Endothelial cell of umbilical vein (primary cell): ENCODE results near the gene RAD51B. TPM values are rescaled to one million over a fixed set of nuclear protein-coding genes. Genes with fewer than 3 reads are reported as not detected.

Experiments used
- BruUV-seq: library from RNA; stranded (reverse); fragments of 400-500 nt; replicated peaks from 2 replicates; lab custom pipeline; 2021; lab: Mats Ljungman, UMichigan
- CTCF ChIA-PET: fragments of 300-600, 350-600 bp; sonication (Branson Sonifier 250); formaldehyde crosslinking; loops from one replicate; lab custom pipeline; 2021; ENCODE audit warnings: antibody characterized with exemption, inconsistent platforms; lab: Charles Lee
- POLR2A ChIA-PET: fragments of 300-600, 350-600 bp; sonication (Branson Sonifier 250); formaldehyde crosslinking; loops from one replicate; lab custom pipeline; 2021; ENCODE audit warnings: antibody characterized with exemption, inconsistent platforms; lab: Charles Lee
- DNase-seq: peaks from one replicate; pipeline ENCODE4 v3.0.0-alpha.2; 2011; ENCODE audit warnings: low read depth, low spot score
- FAIRE-seq: peaks from 2 replicates; lab custom pipeline; 2011; peaks lifted over from hg19 to GRCh38; lab: Jason Lieb, UNC
- H2AFZ ChIP-seq: 2 replicates; pipeline ENCODE4 v1.6.0; 2012; ENCODE audit warnings: low read depth, low read length, control low read depth, inconsistent platforms
- H3K27ac ChIP-seq: 2 replicates; pipeline ENCODE4 v1.5.1; 2011; ENCODE audit warnings: low read depth, mild to moderate bottlenecking, control low read depth, low read length, moderate library complexity; ENCODE audit not compliant: insufficient read depth
- H3K27me3 ChIP-seq, 2 experiments: 2 replicates each; pipeline versions ENCODE4 v1.6.0 to v1.6.1; 2011; ENCODE audit warnings: low read length in 2 of 2, mixed read lengths in 1 of 2; ENCODE audit not compliant: control insufficient read depth in 2 of 2, insufficient read depth in 2 of 2
- H3K36me3 ChIP-seq, 2 experiments: 2 replicates in 1 of 2; 3 replicates in 1 of 2; pipeline ENCODE4 v1.5.1; 2011; ENCODE audit warnings: low read length in 2 of 2, mild to moderate bottlenecking in 1 of 2, moderate library complexity in 1 of 2; ENCODE audit not compliant: control insufficient read depth in 2 of 2, insufficient read depth in 2 of 2; ENCODE audit errors: extremely low read depth in 1 of 2
- H3K4me1 ChIP-seq: 3 replicates; pipeline ENCODE4 v1.5.1; 2011; ENCODE audit warnings: mild to moderate bottlenecking, low read length; ENCODE audit not compliant: control insufficient read depth, insufficient read depth; ENCODE audit errors: extremely low read depth
- H3K4me2 ChIP-seq: 2 replicates; pipeline ENCODE4 v1.6.1; 2011; ENCODE audit warnings: low read length, control low read depth, mixed read lengths; ENCODE audit not compliant: insufficient read depth
- H3K4me3 ChIP-seq, 3 experiments: fragments of 200-600 bp in 1 of 3; sonication (generic), shearing (Covaris generic) in 1 of 3; replicated peaks in 1 of 3; 2 replicates each; pipeline ENCODE4 v1.5.1; 2011 to 2016; ENCODE audit warnings: control low read depth in 3 of 3, low read length in 3 of 3, mild to moderate bottlenecking in 2 of 3, inconsistent platforms in 1 of 3, low read depth in 1 of 3, moderate library complexity in 1 of 3; ENCODE audit not compliant: insufficient read depth in 1 of 3
- H3K79me2 ChIP-seq: 2 replicates; pipeline ENCODE4 v1.6.0; 2012; ENCODE audit warnings: low read length, inconsistent platforms; ENCODE audit not compliant: control insufficient read depth, insufficient read depth
- H3K9ac ChIP-seq: replicated peaks from 2 replicates; pipeline ENCODE3; 2011; ENCODE audit warnings: low read length, control low read depth; ENCODE audit not compliant: insufficient read depth; ENCODE audit errors: extremely low read depth
- H3K9me1 ChIP-seq: replicated peaks from 3 replicates; pipeline ENCODE4 v1.6.0; 2011; ENCODE audit warnings: mild to moderate bottlenecking, low read length; ENCODE audit not compliant: control insufficient read depth, insufficient read depth; ENCODE audit errors: extremely low read depth
- H3K9me3 ChIP-seq: replicated peaks from 2 replicates; pipeline ENCODE4 v1.5.1; 2012; ENCODE audit warnings: low read length, inconsistent platforms; ENCODE audit not compliant: control insufficient read depth, insufficient read depth
- H4K20me1 ChIP-seq: replicated peaks from 2 replicates; pipeline ENCODE3; 2011; ENCODE audit warnings: mild to moderate bottlenecking, low read length; ENCODE audit not compliant: control insufficient read depth, insufficient read depth; ENCODE audit errors: extremely low read depth
- EZH2 ChIP-seq: IDR thresholded peaks from 2 replicates; pipeline ENCODE4 v1.6.1; 2012; ENCODE audit warnings: borderline replicate concordance, low read depth, mild to moderate bottlenecking, moderate library complexity, low read length, inconsistent platforms; ENCODE audit not compliant: severe bottlenecking
- FOS ChIP-seq: IDR thresholded peaks from 2 replicates; pipeline ENCODE4 v1.6.1; 2011; ENCODE audit warnings: mild to moderate bottlenecking, low read length, moderate library complexity, borderline replicate concordance; ENCODE audit not compliant: insufficient read depth
- GATA2 ChIP-seq: IDR thresholded peaks from 2 replicates; pipeline ENCODE4 v1.7.0; 2011; ENCODE audit warnings: low read depth, mild to moderate bottlenecking, moderate library complexity, mixed read lengths, low read length; ENCODE audit not compliant: insufficient read length, insufficient read depth
- JUN ChIP-seq: IDR thresholded peaks from 2 replicates; pipeline ENCODE4 v1.6.1; 2011; ENCODE audit warnings: borderline replicate concordance, low read depth; ENCODE audit not compliant: insufficient read length, insufficient read depth
- MYC ChIP-seq: IDR thresholded peaks from one replicate; pipeline ENCODE4 v1.6.1; 2011; ENCODE audit warnings: mild to moderate bottlenecking, low read depth, low read length
- POLR2AphosphoS5 ChIP-seq: IDR thresholded peaks from 2 replicates; pipeline ENCODE4 v1.6.1; 2012; ENCODE audit warnings: low read depth, mild to moderate bottlenecking, control low read depth, low read length, moderate library complexity; ENCODE audit not compliant: insufficient read depth
- dilution Hi-C: fragments of 300-500 bp; cut with MboI; formaldehyde crosslinking; loops from one replicate; pipeline ENCODE4 v1.15.0; 2019; ENCODE audit warnings: low sequenced_read_pairs; ENCODE audit not compliant: extremely low pct_ligation_motif_present
- intact Hi-C: fragments of 100-400 bp; cut with micrococcal nuclease; formaldehyde crosslinking; loops from one replicate; pipeline ENCODE4 v1.10.0; 2022
- polyA plus RNA-seq, 4 experiments: library from polyadenylated mRNA; depleted of rRNA in 3 of 4; stranded (reverse) in 3 of 4; unstranded in 1 of 4; fragments of >200 nt; gene quantifications; 2 replicates each; pipeline versions ENCODE4 v1.2.1 to v1.2.3, GENCODE V29; 2011 to 2012; ENCODE audit warnings: missing spikeins in 1 of 4
- total RNA-seq: library from RNA; stranded (reverse); gene quantifications from 2 replicates; pipeline ENCODE4 v1.2.3, GENCODE V29; 2021
- TF ChIP-seq, protein P1 (sequence below): IDR thresholded peaks from 2 replicates; pipeline ENCODE4 v1.6.1; 2011; ENCODE audit not compliant: insufficient read depth, insufficient read length

Gene RAD51B
- total and polyA plus RNA-seq, 2 donors (not counting 3 experiments of a cell fraction or from before 2014, with no cell fraction given) = 3.9 to 19.0 TPM

DNA sequence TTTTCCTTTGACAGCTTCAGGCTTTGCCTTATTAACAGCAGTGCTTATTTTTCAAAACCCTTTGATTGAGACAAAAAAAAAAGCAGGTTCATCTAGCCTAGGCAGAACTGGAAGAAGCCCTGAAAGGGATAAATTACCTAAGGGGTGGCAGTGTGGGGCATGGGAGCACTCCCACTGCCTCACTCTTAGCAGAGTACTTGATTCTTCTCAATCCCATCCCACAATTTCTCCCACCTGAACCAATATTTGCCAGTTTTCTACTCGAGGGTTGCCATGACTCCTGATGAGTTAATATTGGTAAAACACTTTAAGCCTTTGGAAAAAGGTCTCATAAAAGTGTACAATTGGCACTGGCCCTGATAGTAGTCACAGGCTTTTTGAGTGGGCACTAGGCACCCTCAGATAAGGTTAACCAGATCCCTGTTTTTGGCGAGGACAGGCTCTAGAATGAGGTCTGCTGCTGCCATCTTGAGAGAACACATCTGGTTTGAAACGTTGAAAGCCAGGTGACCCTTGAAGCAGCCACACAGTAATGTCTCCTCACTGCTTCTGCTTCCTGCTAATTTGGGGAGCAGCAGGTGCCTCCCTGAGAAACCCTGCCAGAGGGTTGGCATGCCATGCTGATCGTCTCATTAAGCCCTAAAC lies 320.0 kb downstream of the RAD51B start:
- H3K4me3 ChIP-seq = no peak overlapping the region
- FAIRE-seq (no peak), DNase-seq (no peak)
- H2AFZ ChIP-seq = no peak overlapping the region
- ChIA-PET CTCF (interaction anchor here (1.0 kb wide), 1 partner anchor 192 kb away, joined by 3 read pairs; no protein-coding TSS in a partner anchor), POLR2A (no interaction called here)
- H3K9me1 ChIP-seq = no peaks in the 10 kb centered on the region
- no peaks in the 10 kb centered on the region for H3K36me3 ChIP-seq
- no peak for TF ChIP-seq MYC
- no peak for TF ChIP-seq FOS
- TF ChIP-seq JUN = no peak
- TF ChIP-seq EZH2 = no peak
- TF ChIP-seq, protein P1, sequence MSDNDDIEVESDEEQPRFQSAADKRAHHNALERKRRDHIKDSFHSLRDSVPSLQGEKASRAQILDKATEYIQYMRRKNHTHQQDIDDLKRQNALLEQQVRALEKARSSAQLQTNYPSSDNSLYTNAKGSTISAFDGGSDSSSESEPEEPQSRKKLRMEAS = no peak
- TF ChIP-seq POLR2AphosphoS5 = no peak
- no peak for TF ChIP-seq GATA2
- H3K9me3 ChIP-seq = no peaks in the 10 kb centered on the region
- peak overlapping the region; percentile 19 for H3K27ac ChIP-seq
- intact Hi-C loops = loop anchor here (5.0 to 10.0 kb wide), 2 partner anchors 93 to 655 kb away; partner anchors contain the start of gene ZFP36L1
- no TSS peak for BruUV-seq
- no peaks in the 10 kb centered on the region for H3K27me3 ChIP-seq
- H3K9ac ChIP-seq = no peak overlapping the region
- no peaks in the 10 kb centered on the region for H3K79me2 ChIP-seq
- H4K20me1 ChIP-seq = no peaks in the 10 kb centered on the region
- H3K4me1 ChIP-seq = peaks cover 20% of the 10 kb centered on the region
- no peak overlapping the region for H3K4me2 ChIP-seq
- dilution Hi-C loops = no loop called here
